ENCODE measurements around the gene FHIT.

GRCh38 chr3:59963676-59964075 lies 1287.6 kb downstream of the FHIT start:
- TF ChIP-seq EP300 (IDR thresholded peaks at IDR 0.05; ENCODE audit: borderline replicate concordance in 1 of 2, control insufficient read depth in 1 of 2, low read depth in 2 of 2, low read length in 2 of 2), result no peak
- TF ChIP-seq SMC3 (IDR thresholded peaks at IDR 0.05; ENCODE audit: borderline replicate concordance, low read length), result no peak
- no peak for TF ChIP-seq SMAD1 (IDR thresholded peaks at IDR 0.05; ENCODE audit: low read depth, partially characterized antibody)
- no peak for TF ChIP-seq SIN3A (IDR thresholded peaks at IDR 0.05; ENCODE audit: low read depth, low read length)
- TF ChIP-seq, protein P1, sequence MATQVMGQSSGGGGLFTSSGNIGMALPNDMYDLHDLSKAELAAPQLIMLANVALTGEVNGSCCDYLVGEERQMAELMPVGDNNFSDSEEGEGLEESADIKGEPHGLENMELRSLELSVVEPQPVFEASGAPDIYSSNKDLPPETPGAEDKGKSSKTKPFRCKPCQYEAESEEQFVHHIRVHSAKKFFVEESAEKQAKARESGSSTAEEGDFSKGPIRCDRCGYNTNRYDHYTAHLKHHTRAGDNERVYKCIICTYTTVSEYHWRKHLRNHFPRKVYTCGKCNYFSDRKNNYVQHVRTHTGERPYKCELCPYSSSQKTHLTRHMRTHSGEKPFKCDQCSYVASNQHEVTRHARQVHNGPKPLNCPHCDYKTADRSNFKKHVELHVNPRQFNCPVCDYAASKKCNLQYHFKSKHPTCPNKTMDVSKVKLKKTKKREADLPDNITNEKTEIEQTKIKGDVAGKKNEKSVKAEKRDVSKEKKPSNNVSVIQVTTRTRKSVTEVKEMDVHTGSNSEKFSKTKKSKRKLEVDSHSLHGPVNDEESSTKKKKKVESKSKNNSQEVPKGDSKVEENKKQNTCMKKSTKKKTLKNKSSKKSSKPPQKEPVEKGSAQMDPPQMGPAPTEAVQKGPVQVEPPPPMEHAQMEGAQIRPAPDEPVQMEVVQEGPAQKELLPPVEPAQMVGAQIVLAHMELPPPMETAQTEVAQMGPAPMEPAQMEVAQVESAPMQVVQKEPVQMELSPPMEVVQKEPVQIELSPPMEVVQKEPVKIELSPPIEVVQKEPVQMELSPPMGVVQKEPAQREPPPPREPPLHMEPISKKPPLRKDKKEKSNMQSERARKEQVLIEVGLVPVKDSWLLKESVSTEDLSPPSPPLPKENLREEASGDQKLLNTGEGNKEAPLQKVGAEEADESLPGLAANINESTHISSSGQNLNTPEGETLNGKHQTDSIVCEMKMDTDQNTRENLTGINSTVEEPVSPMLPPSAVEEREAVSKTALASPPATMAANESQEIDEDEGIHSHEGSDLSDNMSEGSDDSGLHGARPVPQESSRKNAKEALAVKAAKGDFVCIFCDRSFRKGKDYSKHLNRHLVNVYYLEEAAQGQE (IDR thresholded peaks at IDR 0.05; ENCODE audit: low read depth, low read length), result no peak
- TF ChIP-seq YY1 (IDR thresholded peaks at IDR 0.05; ENCODE audit: low read depth, low read length), result no peak
- TF ChIP-seq EGR1 (IDR thresholded peaks at IDR 0.05; ENCODE audit: borderline replicate concordance in 1 of 2, low read depth in 2 of 2, low read length in 2 of 2), result no peak
- TF ChIP-seq CBX3 (IDR thresholded peaks at IDR 0.05; ENCODE audit: borderline replicate concordance, low read depth), result no peak
- no peak for TF ChIP-seq SREBF1 (IDR thresholded peaks at IDR 0.05; ENCODE audit: low read length)
